Osteoblast (primary cell): ENCODE results near the gene MARCOL. TPM values are rescaled to one million over a fixed set of nuclear protein-coding genes. Genes with fewer than 3 reads are reported as not detected.
"Not testable (repeated sequence)": the region's sequence is repeated elsewhere in the genome, so short reads cannot be mapped to it uniquely, and the experiment has no call there.

Experiments used
- DNase-seq: peaks from one replicate; pipeline ENCODE4 v3.0.0; 2011; ENCODE audit warnings: low spot score, mixed read lengths; ENCODE audit not compliant: insufficient read length; ENCODE audit errors: missing footprints
- H2AFZ ChIP-seq: 2 replicates; pipeline ENCODE4 v1.6.0; 2011; ENCODE audit warnings: mild to moderate bottlenecking, low read length
- H3K27ac ChIP-seq: 2 replicates; pipeline ENCODE4 v1.5.1; 2011; ENCODE audit warnings: mild to moderate bottlenecking, low read depth, low read length, moderate library complexity
- H3K27me3 ChIP-seq: 2 replicates; pipeline ENCODE4 v1.6.0; 2012; ENCODE audit warnings: mild to moderate bottlenecking, control low read depth, inconsistent platforms, low read length, moderate library complexity; ENCODE audit not compliant: insufficient read depth
- H3K36me3 ChIP-seq: 2 replicates; pipeline ENCODE4 v1.5.1; 2011; ENCODE audit warnings: mild to moderate bottlenecking, low read length, control low read depth, moderate library complexity; ENCODE audit not compliant: insufficient read depth
- H3K4me1 ChIP-seq: 2 replicates; pipeline ENCODE4 v1.5.1; 2011; ENCODE audit warnings: mild to moderate bottlenecking, low read length, control low read depth, moderate library complexity; ENCODE audit not compliant: insufficient read depth
- H3K4me2 ChIP-seq: 2 replicates; pipeline ENCODE4 v1.6.0; 2011; ENCODE audit warnings: mild to moderate bottlenecking, low read length; ENCODE audit not compliant: insufficient read depth
- H3K4me3 ChIP-seq: fragments of 200-600 bp; sonication (generic); 3 replicates; pipeline ENCODE4 v1.5.1; 2012; ENCODE audit warnings: mild to moderate bottlenecking, low read length, inconsistent platforms; ENCODE audit not compliant: insufficient read depth
- H3K79me2 ChIP-seq: 2 replicates; pipeline ENCODE4 v1.6.0; 2012; ENCODE audit warnings: mild to moderate bottlenecking, low read length, control low read depth, inconsistent platforms; ENCODE audit not compliant: insufficient read depth
- H3K9me3 ChIP-seq: 2 replicates; pipeline ENCODE4 v1.5.1; 2011; ENCODE audit warnings: low read depth, low read length, control low read depth
- H4K20me1 ChIP-seq: 2 replicates; pipeline ENCODE4 v1.6.0; 2012; ENCODE audit warnings: mild to moderate bottlenecking, low read length, control low read depth; ENCODE audit not compliant: insufficient read depth
- CTCF ChIP-seq: IDR thresholded peaks from 2 replicates; pipeline ENCODE4 v1.5.1; 2011; ENCODE audit warnings: mild to moderate bottlenecking, low read depth, low read length, moderate library complexity; ENCODE audit errors: extremely low read depth
- total RNA-seq: library from RNA; depleted of rRNA; stranded (reverse); fragments of >200 nt; gene quantifications from 2 replicates; pipeline ENCODE4 v1.2.3, GENCODE V29; 2012

MARCOL gene
- total RNA-seq, 1 donor: not detected

GRCh38 chr5:148261221-148261620, 22.9 kb downstream of the MARCOL start:
- no peaks in the 10 kb centered on the region for H3K36me3 ChIP-seq
- no peaks in the 10 kb centered on the region for H3K9me3 ChIP-seq
- no peaks in the 10 kb centered on the region for H3K4me1 ChIP-seq
- H2AFZ ChIP-seq: no peak overlapping the region
- H4K20me1 ChIP-seq: no peaks in the 10 kb centered on the region
- no peak for TF ChIP-seq CTCF
- no peaks in the 10 kb centered on the region for H3K79me2 ChIP-seq
- H3K4me2 ChIP-seq: no peak overlapping the region
- no peaks in the 10 kb centered on the region for H3K27me3 ChIP-seq
- DNase-seq: no peak
- H3K27ac ChIP-seq: no peak overlapping the region
- H3K4me3 ChIP-seq: no peak overlapping the region

- Histone ChIP-seq H2AFZ (no peak overlapping the region), H3K27ac (no peak overlapping the region), H3K79me2 (no peaks in the 10 kb centered on the region), H3K4me1 (no peaks in the 10 kb centered on the region), H3K27me3 (no peaks in the 10 kb centered on the region), H3K4me2 (no peak overlapping the region), H3K36me3 (no peaks in the 10 kb centered on the region), H4K20me1 (no peaks in the 10 kb centered on the region), H3K4me3 (no peak overlapping the region), H3K9me3 (no peaks in the 10 kb centered on the region)
- DNase-seq: no peak
- no peak for TF ChIP-seq CTCF
Measured at GRCh38 chr5:148267962-148268361, 29.6 kb downstream of the MARCOL start.

GRCh38 chr5:148268566-148268965, 30.2 kb downstream of the MARCOL start, which contains the start of gene SPINK13:
Gene SPINK13 (plus strand): TSS chr5:148268794. CDS start chr5:148270073, 1,279 bp downstream.
- H3K36me3 ChIP-seq: no peaks in the 10 kb centered on the region
- no peak within 1 kb of the TSS for H3K4me3 ChIP-seq
- H3K27ac ChIP-seq: no peak within 1 kb of the TSS
- H3K4me2 ChIP-seq: peak within 1 kb of the TSS; percentile 34
- no peaks in the 10 kb centered on the region for H4K20me1 ChIP-seq
- TF ChIP-seq CTCF: no peak
- H3K4me1 ChIP-seq: no peaks in the 10 kb centered on the region
- H3K27me3 ChIP-seq: no peaks in the 10 kb centered on the region
- no peak for DNase-seq
- H3K9me3 ChIP-seq: no peaks in the 10 kb centered on the region
- H3K79me2 ChIP-seq: no peaks in the 10 kb centered on the region
- peak within 1 kb of the TSS; percentile 57 for H2AFZ ChIP-seq

- DNase-seq, H2AFZ ChIP-seq, H3K4me3 ChIP-seq, H4K20me1 ChIP-seq, H3K27ac ChIP-seq, H3K9me3 ChIP-seq, H3K36me3 ChIP-seq, H3K4me1 ChIP-seq, H3K27me3 ChIP-seq, H3K79me2 ChIP-seq, H3K4me2 ChIP-seq: not testable (repeated sequence)
Measured at GRCh38 chr5:148275129-148275528, 36.8 kb downstream of the MARCOL start.

GRCh38 chr5:148280893-148281292, 42.6 kb downstream of the MARCOL start:
- H3K4me3 ChIP-seq, H3K4me1 ChIP-seq, H3K79me2 ChIP-seq, H3K4me2 ChIP-seq, H3K27ac ChIP-seq, H3K36me3 ChIP-seq, H3K27me3 ChIP-seq, DNase-seq, H4K20me1 ChIP-seq, H2AFZ ChIP-seq, H3K9me3 ChIP-seq: not testable (repeated sequence)

- not testable (repeated sequence) for H3K79me2 ChIP-seq, H2AFZ ChIP-seq, H3K9me3 ChIP-seq, H3K4me1 ChIP-seq, H3K4me2 ChIP-seq, H3K4me3 ChIP-seq, H3K27me3 ChIP-seq, DNase-seq, H3K27ac ChIP-seq, H4K20me1 ChIP-seq, H3K36me3 ChIP-seq
Measured at GRCh38 chr5:148281336-148281735, 43.0 kb downstream of the MARCOL start.
